ENCODE results near the gene RBMS1. TPM values are rescaled to one million over a fixed set of nuclear protein-coding genes. Genes with fewer than 3 reads are reported as not detected.

The RBMS1 gene
- total RNA-seq, 1 experiment from 2014 or later, result 38.8 TPM

- no peaks in the 10 kb centered on the region for H3K36me3 ChIP-seq (ENCODE audit: low read depth, low read length)
- peaks cover 20% of the 10 kb centered on the region for H3K4me1 ChIP-seq (ENCODE audit: insufficient read depth, low read length)
- CTCF ChIA-PET, result no interaction called here
- H3K9me3 ChIP-seq (ENCODE audit: low read length), result no peaks in the 10 kb centered on the region
- DNase-seq, result no peak
- POLR2A ChIA-PET (ENCODE audit: unreplicated experiment), result no interaction called here
- H3F3A ChIP-seq (ENCODE audit: low read length, unreplicated experiment), result no peaks in the 10 kb centered on the region
- intact Hi-C loops (cut with micrococcal nuclease), result no loop called here
- BruUV-seq (replicated peaks), result no TSS peak
- H3K79me2 ChIP-seq (ENCODE audit: low read length), result no peaks in the 10 kb centered on the region
- no peaks in the 10 kb centered on the region for H3K9me2 ChIP-seq (replicated peaks; ENCODE audit: low read length)
- no peaks in the 10 kb centered on the region for H4K20me1 ChIP-seq (ENCODE audit: low read length)
- H2AFZ ChIP-seq (ENCODE audit: low read length), result no peak overlapping the region
- H3K4me2 ChIP-seq (ENCODE audit: low read length), result no peak overlapping the region
- no peak overlapping the region for H3K4me3 ChIP-seq (ENCODE audit: low read length)
- no peak overlapping the region for H3K9ac ChIP-seq (ENCODE audit: low read length)
- no peak for ATAC-seq
- no peak overlapping the region for H3K27ac ChIP-seq (ENCODE audit: low read length)
- H3K27me3 ChIP-seq (ENCODE audit: low read length), result no peaks in the 10 kb centered on the region
- TF ChIP-seq EZH2phosphoT487 (IDR thresholded peaks at IDR 0.05; ENCODE audit: borderline replicate concordance, low read length), result no peak
- TF ChIP-seq, protein P1, sequence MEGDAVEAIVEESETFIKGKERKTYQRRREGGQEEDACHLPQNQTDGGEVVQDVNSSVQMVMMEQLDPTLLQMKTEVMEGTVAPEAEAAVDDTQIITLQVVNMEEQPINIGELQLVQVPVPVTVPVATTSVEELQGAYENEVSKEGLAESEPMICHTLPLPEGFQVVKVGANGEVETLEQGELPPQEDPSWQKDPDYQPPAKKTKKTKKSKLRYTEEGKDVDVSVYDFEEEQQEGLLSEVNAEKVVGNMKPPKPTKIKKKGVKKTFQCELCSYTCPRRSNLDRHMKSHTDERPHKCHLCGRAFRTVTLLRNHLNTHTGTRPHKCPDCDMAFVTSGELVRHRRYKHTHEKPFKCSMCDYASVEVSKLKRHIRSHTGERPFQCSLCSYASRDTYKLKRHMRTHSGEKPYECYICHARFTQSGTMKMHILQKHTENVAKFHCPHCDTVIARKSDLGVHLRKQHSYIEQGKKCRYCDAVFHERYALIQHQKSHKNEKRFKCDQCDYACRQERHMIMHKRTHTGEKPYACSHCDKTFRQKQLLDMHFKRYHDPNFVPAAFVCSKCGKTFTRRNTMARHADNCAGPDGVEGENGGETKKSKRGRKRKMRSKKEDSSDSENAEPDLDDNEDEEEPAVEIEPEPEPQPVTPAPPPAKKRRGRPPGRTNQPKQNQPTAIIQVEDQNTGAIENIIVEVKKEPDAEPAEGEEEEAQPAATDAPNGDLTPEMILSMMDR (conservative IDR thresholded peaks at IDR 0.05; ENCODE audit: low read depth, low read length), result no peak
- no peak for TF ChIP-seq EZH2 (IDR thresholded peaks at IDR 0.05; ENCODE audit: low read length, unreplicated experiment)
Measured at GRCh38 chr2:160239436-160239835, 254.2 kb downstream of the RBMS1 start.

DNA sequence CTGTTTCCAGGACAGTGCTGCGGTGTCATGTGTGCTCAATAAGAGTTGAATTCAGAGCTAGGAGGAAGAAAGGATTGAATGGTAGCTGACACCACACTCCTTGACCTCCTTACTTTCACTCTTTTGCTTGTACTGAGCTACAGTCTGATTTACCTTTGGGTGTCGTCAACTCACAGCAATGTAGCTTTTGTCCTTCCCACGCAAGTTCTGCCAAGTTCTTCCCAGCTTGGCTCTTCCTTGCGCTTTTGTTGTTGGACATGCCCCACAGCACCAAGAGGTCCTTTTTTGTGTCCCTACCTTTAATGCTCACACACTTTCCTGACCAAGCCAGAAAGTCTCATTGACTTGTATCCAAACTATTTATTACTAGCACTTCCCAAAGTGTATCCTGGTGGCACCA lies 255.2 kb downstream of the RBMS1 start:
- Histone ChIP-seq H3K9ac (ENCODE audit: low read length) (no peak overlapping the region), H2AFZ (ENCODE audit: low read length) (no peak overlapping the region), H3K27me3 (ENCODE audit: low read length) (no peaks in the 10 kb centered on the region), H3K79me2 (ENCODE audit: low read length) (no peaks in the 10 kb centered on the region), H3K9me2 (replicated peaks; ENCODE audit: low read length) (no peaks in the 10 kb centered on the region), H4K20me1 (ENCODE audit: low read length) (no peaks in the 10 kb centered on the region), H3K27ac (ENCODE audit: low read length) (no peak overlapping the region), H3K36me3 (ENCODE audit: low read depth, low read length) (no peaks in the 10 kb centered on the region), H3F3A (ENCODE audit: low read length, unreplicated experiment) (no peaks in the 10 kb centered on the region), H3K4me2 (ENCODE audit: low read length) (no peak overlapping the region), H3K4me3 (ENCODE audit: low read length) (no peak overlapping the region), H3K9me3 (ENCODE audit: low read length) (no peaks in the 10 kb centered on the region), H3K4me1 (ENCODE audit: insufficient read depth, low read length) (peaks cover 20% of the 10 kb centered on the region)
- TF ChIP-seq EZH2 (IDR thresholded peaks at IDR 0.05; ENCODE audit: low read length, unreplicated experiment) (no peak), EZH2phosphoT487 (IDR thresholded peaks at IDR 0.05; ENCODE audit: borderline replicate concordance, low read length) (no peak)
- TF ChIP-seq, protein P1 (conservative IDR thresholded peaks at IDR 0.05; ENCODE audit: low read depth, low read length), result no peak
- BruUV-seq (replicated peaks), result no TSS peak
- no peak for ATAC-seq
- CTCF ChIA-PET, result no interaction called here
- intact Hi-C loops (cut with micrococcal nuclease), result no loop called here
- POLR2A ChIA-PET (ENCODE audit: unreplicated experiment), result no interaction called here
- DNase-seq, result no peak

DNA sequence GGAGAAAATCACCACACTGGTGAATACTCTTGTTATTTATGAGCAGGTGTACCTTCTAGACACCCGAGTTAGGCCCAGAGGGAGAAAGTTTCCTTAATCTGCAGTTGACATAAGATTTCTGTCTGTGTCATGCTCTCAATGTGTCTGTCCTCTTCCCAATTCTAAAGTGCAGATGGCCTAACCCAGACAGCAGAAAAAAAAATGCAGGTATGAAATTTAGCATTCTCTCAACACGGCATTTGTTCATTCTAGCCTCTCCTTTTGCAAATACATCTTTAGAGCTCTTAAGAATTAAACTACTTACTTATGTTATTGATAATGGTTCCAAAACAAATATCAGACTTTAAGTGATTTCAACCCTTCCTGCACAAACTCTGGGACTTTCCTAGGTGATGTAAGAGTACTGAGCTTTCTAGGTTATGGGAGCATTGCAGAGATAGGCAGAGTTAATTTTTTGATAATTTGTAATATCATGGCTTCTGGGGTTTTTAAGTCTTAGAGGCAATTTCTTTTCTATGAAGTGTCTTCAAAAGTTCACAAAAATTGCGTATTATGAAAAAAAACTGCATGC lies 260.6 kb downstream of the RBMS1 start:
- Histone ChIP-seq H3F3A (ENCODE audit: low read length, unreplicated experiment) (no peaks in the 10 kb centered on the region), H3K4me3 (ENCODE audit: low read length) (no peak overlapping the region), H3K4me2 (ENCODE audit: low read length) (no peak overlapping the region), H3K36me3 (ENCODE audit: low read depth, low read length) (no peaks in the 10 kb centered on the region), H3K27me3 (ENCODE audit: low read length) (no peaks in the 10 kb centered on the region), H3K79me2 (ENCODE audit: low read length) (no peaks in the 10 kb centered on the region), H3K9me3 (ENCODE audit: low read length) (no peaks in the 10 kb centered on the region), H3K9me2 (replicated peaks; ENCODE audit: low read length) (no peaks in the 10 kb centered on the region), H3K9ac (ENCODE audit: low read length) (no peak overlapping the region), H4K20me1 (ENCODE audit: low read length) (no peaks in the 10 kb centered on the region), H2AFZ (ENCODE audit: low read length) (no peak overlapping the region), H3K27ac (ENCODE audit: low read length) (no peak overlapping the region), H3K4me1 (ENCODE audit: insufficient read depth, low read length) (peaks cover 27% of the 10 kb centered on the region)
- POLR2A ChIA-PET (ENCODE audit: unreplicated experiment), result no interaction called here
- BruUV-seq (replicated peaks), result no TSS peak
- DNase-seq, result no peak
- CTCF ChIA-PET, result no interaction called here
- ATAC-seq, result no peak
- intact Hi-C loops (cut with micrococcal nuclease), result no loop called here
- no peak for TF ChIP-seq EZH2 (IDR thresholded peaks at IDR 0.05; ENCODE audit: low read length, unreplicated experiment)
- TF ChIP-seq, protein P1 (conservative IDR thresholded peaks at IDR 0.05; ENCODE audit: low read depth, low read length), result no peak
- TF ChIP-seq EZH2phosphoT487 (IDR thresholded peaks at IDR 0.05; ENCODE audit: borderline replicate concordance, low read length), result no peak
